GM21619 (cell line): ENCODE measurements around the gene AKAP8L.

Experiments
- ATAC-seq: cut with Tn5 transposase; IDR thresholded peaks from one replicate; pipeline ENCODE4 v1.9.1; 2021; ENCODE audit not compliant: unreplicated experiment

Gene AKAP8L

GRCh38 chr19:15449620-15450527, 31.1 kb upstream of the AKAP8L start, which contains the start of gene WIZ:
TSS of gene WIZ (minus strand) at chr19:15449956. CDS start at chr19:15448307, 1,649 bp downstream.
- ATAC-seq, result no peak

- ATAC-seq, result no peak
These were observed 30.2 kb upstream of the AKAP8L start for GRCh38 chr19:15448778-15449619.

GRCh38 chr19:15448044-15448777, 29.4 kb upstream of the AKAP8L start:
- no peak for ATAC-seq

- ATAC-seq, result no peak
These were observed 28.3 kb upstream of the AKAP8L start for GRCh38 chr19:15447057-15447456.

- ATAC-seq, result no peak
These were observed 27.1 kb upstream of the AKAP8L start for GRCh38 chr19:15445807-15446376.

GRCh38 chr19:15445227-15445605, 26.4 kb upstream of the AKAP8L start:
- no peak for ATAC-seq

GRCh38 chr19:15444505-15445226, 25.9 kb upstream of the AKAP8L start:
- no peak for ATAC-seq

GRCh38 chr19:15443838-15444237, 25.1 kb upstream of the AKAP8L start:
- ATAC-seq, result no peak

- ATAC-seq, result no peak
These were observed 24.5 kb upstream of the AKAP8L start for GRCh38 chr19:15443325-15443724.

GRCh38 chr19:15442142-15442920, 23.5 kb upstream of the AKAP8L start:
- ATAC-seq, result no peak

GRCh38 chr19:15441317-15441716, 22.5 kb upstream of the AKAP8L start:
- ATAC-seq, result no peak

- ATAC-seq, result no peak
These were observed 21.2 kb upstream of the AKAP8L start for GRCh38 chr19:15439821-15440641.

- ATAC-seq, result no peak
These were observed 20.5 kb upstream of the AKAP8L start for GRCh38 chr19:15439078-15439799.

GRCh38 chr19:15438577-15438976, 19.8 kb upstream of the AKAP8L start:
- no peak for ATAC-seq

GRCh38 chr19:15438124-15438496, 19.3 kb upstream of the AKAP8L start:
- no peak for ATAC-seq

- no peak for ATAC-seq
These were observed 18.8 kb upstream of the AKAP8L start for GRCh38 chr19:15437355-15438123.

GRCh38 chr19:15436826-15437110, 18.0 kb upstream of the AKAP8L start:
- ATAC-seq, result no peak
